ENCODE data around the gene TET2. TPM values are rescaled to one million over a fixed set of nuclear protein-coding genes. Genes with fewer than 3 reads are reported as not detected.

Gene TET2
- total RNA-seq, 6 experiments from 2014 or later, result 5.8 to 8.8 (median 7.0) TPM

GRCh38 chr4:105281124-105281415, 134.4 kb downstream of the TET2 start:
- H3K9me3 ChIP-seq, result no peaks in the 10 kb centered on the region
- no peaks in the 10 kb centered on the region for H3K4me1 ChIP-seq
- no peak for TF ChIP-seq CTCF (IDR thresholded peaks at IDR 0.05)
- TF ChIP-seq POLR2A (IDR thresholded peaks at IDR 0.05), result no peak
- no peak overlapping the region for H3K27ac ChIP-seq
- no peaks in the 10 kb centered on the region for H3K27me3 ChIP-seq
- H3K4me3 ChIP-seq, result no peak overlapping the region
- 79% methylated on average over 5 of the region's 5 CpGs for WGBS (ENCODE audit: insufficient coverage, low coverage, low lambda C conversion rate, missing lambda C conversion rate)
- DNase-seq, result no peak
- intact Hi-C loops (cut with DNase I), result no loop called here
- H3K36me3 ChIP-seq, result no peaks in the 10 kb centered on the region
- no peak for ATAC-seq

- WGBS (ENCODE audit: insufficient coverage, low coverage, low lambda C conversion rate, missing lambda C conversion rate), result 87% methylated on average over 3 of the region's 3 CpGs
- no peak for TF ChIP-seq POLR2A (IDR thresholded peaks at IDR 0.05)
- TF ChIP-seq CTCF (IDR thresholded peaks at IDR 0.05), result no peak
- Histone ChIP-seq H3K9me3 (no peaks in the 10 kb centered on the region), H3K4me3 (no peak overlapping the region), H3K4me1 (no peaks in the 10 kb centered on the region), H3K27me3 (no peaks in the 10 kb centered on the region), H3K36me3 (no peaks in the 10 kb centered on the region), H3K27ac (no peak overlapping the region)
- ATAC-seq (no peak), DNase-seq (no peak)
- intact Hi-C loops (cut with DNase I), result no loop called here
These were observed 135.8 kb downstream of the TET2 start for GRCh38 chr4:105282489-105282888.

GRCh38 chr4:105283501-105283900, 136.8 kb downstream of the TET2 start:
- intact Hi-C loops (cut with DNase I), result no loop called here
- ATAC-seq, result no peak
- no peaks in the 10 kb centered on the region for H3K36me3 ChIP-seq
- 91% methylated on average over 1 of the region's 1 CpG for WGBS (ENCODE audit: insufficient coverage, low coverage, low lambda C conversion rate, missing lambda C conversion rate)
- TF ChIP-seq CTCF (IDR thresholded peaks at IDR 0.05) (no peak), POLR2A (IDR thresholded peaks at IDR 0.05) (no peak)
- H3K4me1 ChIP-seq, result no peaks in the 10 kb centered on the region
- H3K9me3 ChIP-seq, result no peaks in the 10 kb centered on the region
- no peak for DNase-seq
- no peak overlapping the region for H3K27ac ChIP-seq
- no peak overlapping the region for H3K4me3 ChIP-seq
- H3K27me3 ChIP-seq, result no peaks in the 10 kb centered on the region

- WGBS (ENCODE audit: insufficient coverage, low coverage, low lambda C conversion rate, missing lambda C conversion rate), result no CpG with 5 or more reads among the region's 2 CpGs
- TF ChIP-seq CTCF (IDR thresholded peaks at IDR 0.05), result no peak
- TF ChIP-seq POLR2A (IDR thresholded peaks at IDR 0.05), result no peak
- Histone ChIP-seq H3K9me3 (no peaks in the 10 kb centered on the region), H3K27ac (no peak overlapping the region), H3K27me3 (no peaks in the 10 kb centered on the region), H3K36me3 (no peaks in the 10 kb centered on the region), H3K4me3 (no peak overlapping the region), H3K4me1 (no peaks in the 10 kb centered on the region)
- intact Hi-C loops (cut with DNase I), result no loop called here
- DNase-seq (no peak), ATAC-seq (no peak)
These were observed 141.4 kb downstream of the TET2 start for GRCh38 chr4:105288121-105288520.

GRCh38 chr4:105291925-105292324, 145.2 kb downstream of the TET2 start:
- TF ChIP-seq POLR2A (IDR thresholded peaks at IDR 0.05), result no peak
- TF ChIP-seq CTCF (IDR thresholded peaks at IDR 0.05), result no peak
- intact Hi-C loops (cut with DNase I), result no loop called here
- no peaks in the 10 kb centered on the region for H3K36me3 ChIP-seq
- H3K4me3 ChIP-seq, result no peak overlapping the region
- no peaks in the 10 kb centered on the region for H3K9me3 ChIP-seq
- 70% methylated on average over 3 of the region's 3 CpGs for WGBS (ENCODE audit: insufficient coverage, low coverage, low lambda C conversion rate, missing lambda C conversion rate)
- no peaks in the 10 kb centered on the region for H3K27me3 ChIP-seq
- no peak for ATAC-seq
- no peak for DNase-seq
- H3K27ac ChIP-seq, result no peak overlapping the region
- no peaks in the 10 kb centered on the region for H3K4me1 ChIP-seq

Measured in right lobe of liver (tissue), 6 donors.